GM23248 (cell line): Measurements from ENCODE around the gene ROMO1.

Source experiments
- EZH2 ChIP-seq: fragments of 200-600 bp; sonication (generic); IDR thresholded peaks from 2 replicates; pipeline ENCODE4 v1.6.1; 2018; ENCODE audit warnings: antibody characterized with exemption, mild to moderate bottlenecking; ENCODE audit not compliant: insufficient read depth, poor library complexity, severe bottlenecking
- EZH2phosphoT487 ChIP-seq: fragments of 200-600 bp; sonication (generic); IDR thresholded peaks from 2 replicates; pipeline ENCODE4 v1.6.1; 2018; ENCODE audit warnings: antibody characterized with exemption, moderate library complexity, mild to moderate bottlenecking, low read depth; ENCODE audit not compliant: insufficient read depth

GRCh38 chr20:35661053-35661452, 38.2 kb upstream of the ROMO1 start:
- TF ChIP-seq EZH2 (no peak), EZH2phosphoT487 (no peak)
